IMR-90 (cell line): Measurements from ENCODE around the gene SERPINB10. TPM values are rescaled to one million over a fixed set of nuclear protein-coding genes. Genes with fewer than 3 reads are reported as not detected.

Experiments
- ATAC-seq: fragments of 200-7000 bp; cut with Tn5 transposase; 2 replicates; pipeline ENCODE4 v1.9.1; 2020; ENCODE audit warnings: low read depth, mild to moderate bottlenecking, moderate library complexity
- BruUV-seq: library from RNA; stranded (reverse); fragments of 400-500 nt; replicated peaks from 2 replicates; lab custom pipeline; 2021; lab: Mats Ljungman, UMichigan
- CTCF ChIA-PET: fragments of 300-600 bp; formaldehyde crosslinking; extraction: SDS; loops from one replicate; lab custom pipeline; 2021; ENCODE audit warnings: antibody characterized with exemption; lab: Yijun Ruan, JAX
- POLR2A ChIA-PET: fragments of 300-600 bp; sonication (Branson Sonifier 250); formaldehyde crosslinking; loops from one replicate; lab custom pipeline; 2022; ENCODE audit warnings: antibody characterized with exemption; ENCODE audit not compliant: unreplicated experiment; lab: Charles Lee
- DNase-seq: peaks from one replicate; pipeline ENCODE4 v3.0.0; 2013
- H2AFZ ChIP-seq: replicated peaks from 2 replicates; pipeline ENCODE3; 2013; ENCODE audit warnings: low read length, mild to moderate bottlenecking; ENCODE audit not compliant: poor library complexity
- H2AK5ac ChIP-seq: 2 replicates; pipeline ENCODE4 v1.6.1; 2013; ENCODE audit warnings: low read depth, low read length, inconsistent platforms
- H2AK9ac ChIP-seq: replicated peaks from 2 replicates; pipeline ENCODE3; 2013; ENCODE audit warnings: mild to moderate bottlenecking, low read depth, low read length, moderate library complexity; ENCODE audit not compliant: poor library complexity
- H2BK120ac ChIP-seq: 2 replicates; pipeline ENCODE4 v1.6.1; 2013; ENCODE audit warnings: low read depth, low read length, inconsistent platforms
- H2BK15ac ChIP-seq: 3 replicates; pipeline ENCODE4 v1.6.1; 2013; ENCODE audit warnings: low read depth, low read length, inconsistent platforms
- H2BK20ac ChIP-seq: 2 replicates; pipeline ENCODE4 v1.6.1; 2013; ENCODE audit warnings: low read depth, mild to moderate bottlenecking, inconsistent platforms, low read length, moderate library complexity
- H2BK5ac ChIP-seq: 2 replicates; pipeline ENCODE4 v1.6.1; 2013; ENCODE audit warnings: mild to moderate bottlenecking, low read depth, low read length, inconsistent platforms; ENCODE audit not compliant: poor library complexity, severe bottlenecking
- H3K14ac ChIP-seq: replicated peaks from 2 replicates; pipeline ENCODE4 v1.6.1; 2013; ENCODE audit warnings: low read depth, low read length, inconsistent platforms
- H3K18ac ChIP-seq: 2 replicates; pipeline ENCODE4 v1.6.1; 2013; ENCODE audit warnings: low read depth, low read length, control low read depth
- H3K23ac ChIP-seq: 2 replicates; pipeline ENCODE4 v1.6.1; 2013; ENCODE audit warnings: low read depth, low read length, inconsistent platforms
- H3K27ac ChIP-seq: 2 replicates; pipeline ENCODE4 v1.5.1; 2013; ENCODE audit warnings: mild to moderate bottlenecking, control low read depth, low read length; ENCODE audit not compliant: insufficient read depth
- H3K27me3 ChIP-seq: 2 replicates; pipeline ENCODE4 v1.6.1; 2013; ENCODE audit warnings: low read length; ENCODE audit not compliant: control insufficient read depth, insufficient read depth
- H3K36me3 ChIP-seq: 2 replicates; pipeline ENCODE4 v1.6.1; 2013; ENCODE audit warnings: low read length, mixed read lengths; ENCODE audit not compliant: control insufficient read depth, insufficient read depth
- H3K4ac ChIP-seq: 2 replicates; pipeline ENCODE4 v1.6.1; 2013; ENCODE audit warnings: low read depth, low read length, inconsistent platforms
- H3K4me1 ChIP-seq: 2 replicates; pipeline ENCODE4 v1.6.1; 2013; ENCODE audit warnings: low read length, mixed read lengths; ENCODE audit not compliant: control insufficient read depth, insufficient read depth
- H3K4me2 ChIP-seq: 2 replicates; pipeline ENCODE4 v1.6.1; 2013; ENCODE audit warnings: low read depth, mild to moderate bottlenecking, control low read depth, low read length, moderate library complexity
- H3K4me3 ChIP-seq: 2 replicates; pipeline ENCODE4 v1.5.1; 2013; ENCODE audit warnings: low read depth, mild to moderate bottlenecking, control low read depth, low read length, moderate library complexity; ENCODE audit not compliant: insufficient read depth
- H3K56ac ChIP-seq: 2 replicates; pipeline ENCODE4 v1.6.1; 2013; ENCODE audit warnings: low read length, inconsistent platforms; ENCODE audit not compliant: insufficient read depth; ENCODE audit errors: extremely low read depth
- H3K79me1 ChIP-seq, 2 experiments: 2 replicates each; pipeline ENCODE4 v1.6.1; 2013; ENCODE audit warnings: low read length in 2 of 2, inconsistent platforms in 1 of 2, low read depth in 1 of 2
- H3K9ac ChIP-seq: 2 replicates; pipeline ENCODE4 v1.6.1; 2013; ENCODE audit warnings: low read depth, low read length, control low read depth
- H3K9me1 ChIP-seq: 2 replicates; pipeline ENCODE4 v1.6.1; 2013; ENCODE audit warnings: low read length, inconsistent platforms; ENCODE audit not compliant: insufficient read depth
- H3K9me3 ChIP-seq: 2 replicates; pipeline ENCODE4 v1.6.1; 2013; ENCODE audit warnings: low read length; ENCODE audit not compliant: control insufficient read depth, insufficient read depth
- H4K20me1 ChIP-seq: 2 replicates; pipeline ENCODE4 v1.6.1; 2013; ENCODE audit warnings: low read length, inconsistent platforms; ENCODE audit not compliant: insufficient read depth
- H4K5ac ChIP-seq: 2 replicates; pipeline ENCODE4 v1.6.1; 2013; ENCODE audit warnings: mild to moderate bottlenecking, low read depth, low read length, control low read depth
- H4K8ac ChIP-seq, 2 experiments: 2 replicates each; pipeline ENCODE4 v1.6.1; 2013; ENCODE audit warnings: low read depth in 2 of 2, low read length in 2 of 2, control low read depth in 1 of 2, inconsistent platforms in 1 of 2
- H4K91ac ChIP-seq: 2 replicates; pipeline ENCODE4 v1.6.1; 2013; ENCODE audit warnings: low read depth, low read length, inconsistent platforms; ENCODE audit not compliant: insufficient read depth
- BHLHE40 ChIP-seq: fragments of 150-350 bp; IDR thresholded peaks from 2 replicates; pipeline ENCODE4 v1.6.1; 2016; ENCODE audit warnings: mild to moderate bottlenecking, low read depth, low read length
- CHD1 ChIP-seq: IDR thresholded peaks from 2 replicates; pipeline ENCODE4 v1.6.1; 2012; ENCODE audit warnings: low read depth, low read length, improper control_type of control experiment
- MAFK ChIP-seq: IDR thresholded peaks from 2 replicates; pipeline ENCODE4 v1.6.1; 2012; ENCODE audit warnings: low read depth, low read length, improper control_type of control experiment
- POLR2A ChIP-seq: IDR thresholded peaks from 2 replicates; pipeline ENCODE4 v1.6.1; 2012; ENCODE audit warnings: mild to moderate bottlenecking, low read depth, low read length
- RAD21 ChIP-seq: IDR thresholded peaks from 2 replicates; pipeline ENCODE4 v1.6.1; 2012; ENCODE audit warnings: low read length, improper control_type of control experiment
- RFX5 ChIP-seq: IDR thresholded peaks from 2 replicates; pipeline ENCODE4 v1.8.0; 2012; ENCODE audit warnings: low read depth, mild to moderate bottlenecking, low read length, moderate library complexity
- USF2 ChIP-seq: fragments of 150-350 bp; IDR thresholded peaks from 2 replicates; pipeline ENCODE4 v1.6.1; 2017; ENCODE audit warnings: mild to moderate bottlenecking, antibody characterized with exemption, low read length, low read depth
- WGBS, 2 experiments: methylation state at CpG; one replicate each; pipeline versions ENCODE4 v1.1.5 to v1.1.7; 2013; ENCODE audit warnings: missing lambda C conversion rate in 2 of 2; ENCODE audit not compliant: insufficient read length in 1 of 2; ENCODE audit errors: extremely low coverage in 2 of 2; 5-methylcytosine and 5-hydroxymethylcytosine counted together
- dilution Hi-C: fragments of 300-500 bp; cut with HindIII; formaldehyde crosslinking; loops from one replicate; pipeline ENCODE4 v1.14.3; 2018; ENCODE audit warnings: low sequenced_read_pairs; ENCODE audit not compliant: unreplicated experiment
- in situ Hi-C: fragments of 300-500 bp; cut with MboI; formaldehyde crosslinking; loops from 3 replicates; pipeline ENCODE4 v1.14.3; 2019; ENCODE audit warnings: low sequenced_read_pairs, inconsistent platforms, mixed read lengths
- intact Hi-C: fragments of 100-400 bp; cut with micrococcal nuclease; formaldehyde crosslinking; loops from 2 replicates; pipeline ENCODE4 v1.10.0; 2022
- polyA plus RNA-seq, 3 experiments: library from polyadenylated mRNA; depleted of rRNA; stranded (reverse); fragments of >200 nt; gene quantifications; 2 replicates each; pipeline ENCODE4 v1.2.3, GENCODE V29; 2012; ENCODE audit warnings: low replicate concordance in 1 of 3
- total RNA-seq: library from RNA; depleted of rRNA; stranded (reverse); fragments of >200 nt; gene quantifications from 2 replicates; pipeline ENCODE4 v1.2.3, GENCODE V29; 2012
- TF ChIP-seq, protein P1 (sequence below): fragments of 150-350 bp; IDR thresholded peaks from 2 replicates; pipeline ENCODE4 v1.6.1; 2016; ENCODE audit warnings: low read depth, mild to moderate bottlenecking, low read length, moderate library complexity, borderline replicate concordance

Gene SERPINB10
- total and polyA plus RNA-seq, 2 of the 4 experiments (the other 2 are of a cell fraction), result not detected

DNA sequence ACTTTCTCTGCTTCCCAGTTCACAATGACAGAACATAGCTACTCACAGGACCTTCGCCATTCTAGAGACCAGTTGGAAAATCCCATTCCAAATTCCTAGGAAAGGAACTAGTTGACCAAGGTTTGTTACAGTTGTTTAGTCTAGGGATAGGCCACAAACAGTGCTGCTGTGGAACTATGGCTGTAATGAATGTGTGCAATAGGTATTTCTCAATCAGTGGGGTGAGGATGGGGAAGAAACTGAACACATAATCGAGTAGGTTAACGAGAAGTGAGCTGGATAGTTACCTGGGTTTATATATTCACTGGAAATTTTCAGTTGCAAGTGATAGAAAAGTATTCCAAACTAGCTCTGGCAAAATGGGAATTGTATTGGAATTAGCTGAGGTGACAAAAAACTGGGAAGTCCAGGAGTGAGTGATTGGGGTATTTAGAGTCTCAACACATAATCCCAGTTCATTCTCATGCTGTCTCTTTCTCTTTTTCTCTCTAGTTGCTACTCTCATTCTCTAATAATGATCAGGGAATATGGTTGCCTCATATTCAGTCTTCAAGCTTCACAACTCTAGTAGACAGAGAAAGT is 23.1 kb downstream of the SERPINB10 start:
- BruUV-seq, result no TSS peak
- H3K9me1 ChIP-seq, result no peaks in the 10 kb centered on the region
- no peak overlapping the region for H3K18ac ChIP-seq
- in situ Hi-C loops, result no loop called here
- H4K5ac ChIP-seq, result no peak overlapping the region
- H3K79me1 ChIP-seq, result no peaks in the 10 kb centered on the region
- intact Hi-C loops, result no loop called here
- no peak overlapping the region for H4K91ac ChIP-seq
- H3K36me3 ChIP-seq, result no peaks in the 10 kb centered on the region
- POLR2A ChIA-PET, result no interaction called here
- no peak overlapping the region for H2BK15ac ChIP-seq
- no peak overlapping the region for H3K27ac ChIP-seq
- no peak overlapping the region for H3K14ac ChIP-seq
- WGBS, 2 experiments, result 50% methylated on average over 2 of the region's 3 CpGs; no CpG with 5 or more reads in 1 of the 2 experiments
- H4K8ac ChIP-seq, result no peak overlapping the region
- DNase-seq, result no peak
- H2AK9ac ChIP-seq, result no peak overlapping the region
- no peak overlapping the region for H3K56ac ChIP-seq
- no peak overlapping the region for H3K4me2 ChIP-seq
- H3K4me3 ChIP-seq, result no peak overlapping the region
- H3K27me3 ChIP-seq, result peaks cover 6% of the 10 kb centered on the region
- no peaks in the 10 kb centered on the region for H4K20me1 ChIP-seq
- H2BK20ac ChIP-seq, result no peak overlapping the region
- TF ChIP-seq USF2 (no peak), RFX5 (no peak), MAFK (peak; percentile 77), CHD1 (no peak), RAD21 (no peak), BHLHE40 (no peak), POLR2A (no peak)
- TF ChIP-seq, protein P1, sequence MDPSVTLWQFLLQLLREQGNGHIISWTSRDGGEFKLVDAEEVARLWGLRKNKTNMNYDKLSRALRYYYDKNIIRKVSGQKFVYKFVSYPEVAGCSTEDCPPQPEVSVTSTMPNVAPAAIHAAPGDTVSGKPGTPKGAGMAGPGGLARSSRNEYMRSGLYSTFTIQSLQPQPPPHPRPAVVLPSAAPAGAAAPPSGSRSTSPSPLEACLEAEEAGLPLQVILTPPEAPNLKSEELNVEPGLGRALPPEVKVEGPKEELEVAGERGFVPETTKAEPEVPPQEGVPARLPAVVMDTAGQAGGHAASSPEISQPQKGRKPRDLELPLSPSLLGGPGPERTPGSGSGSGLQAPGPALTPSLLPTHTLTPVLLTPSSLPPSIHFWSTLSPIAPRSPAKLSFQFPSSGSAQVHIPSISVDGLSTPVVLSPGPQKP, result no peak
- CTCF ChIA-PET, result interaction anchor here (0.6 kb wide), 1 partner anchor 52 kb away, joined by 4 read pairs; no protein-coding TSS in a partner anchor
- no peaks in the 10 kb centered on the region for H3K9me3 ChIP-seq
- H3K9ac ChIP-seq, result no peak overlapping the region
- dilution Hi-C loops, result no loop called here
- no peak overlapping the region for H2AK5ac ChIP-seq
- ATAC-seq, result no peak
- H2BK120ac ChIP-seq, result no peak overlapping the region
- no peaks in the 10 kb centered on the region for H3K4me1 ChIP-seq
- H3K23ac ChIP-seq, result no peak overlapping the region
- no peak overlapping the region for H2AFZ ChIP-seq
- H2BK5ac ChIP-seq, result no peak overlapping the region
- no peak overlapping the region for H3K4ac ChIP-seq
